Upper lobe of left lung (tissue), 4 donors: Measurements from ENCODE around the gene IGIP.

ENCODE experiments used
- CTCF ChIP-seq, 6 experiments: fragments of 450-650 bp in 4 of 6; fragments of 200-600 bp in 2 of 6; sonication (generic) in 2 of 6; IDR thresholded peaks; one replicate each; pipeline ENCODE4 v1.5.1; 2016 to 2019; ENCODE audit warnings: antibody characterized with exemption in 6 of 6
- POLR2A ChIP-seq, 4 donors: fragments of 450-650 bp; IDR thresholded peaks; one replicate each; pipeline ENCODE4 v1.5.1; 2016 to 2017; ENCODE audit warnings: antibody characterized with exemption in 4 of 4, mild to moderate bottlenecking in 2 of 4

- TF ChIP-seq CTCF (IDR thresholded peaks at IDR 0.05) (no peak), POLR2A (IDR thresholded peaks at IDR 0.05) (no peak)
Observed at GRCh38 chr5:140150201-140150600, 24.5 kb downstream of the IGIP start.
